ENCODE data around the gene MAP4K3.
A peak's percentile ranks its signal among the peaks of the same experiment; 100 is the strongest.
"Not testable (repeated sequence)": the region's sequence is repeated elsewhere in the genome, so short reads cannot be mapped to it uniquely, and the experiment has no call there.

Gene MAP4K3

DNA sequence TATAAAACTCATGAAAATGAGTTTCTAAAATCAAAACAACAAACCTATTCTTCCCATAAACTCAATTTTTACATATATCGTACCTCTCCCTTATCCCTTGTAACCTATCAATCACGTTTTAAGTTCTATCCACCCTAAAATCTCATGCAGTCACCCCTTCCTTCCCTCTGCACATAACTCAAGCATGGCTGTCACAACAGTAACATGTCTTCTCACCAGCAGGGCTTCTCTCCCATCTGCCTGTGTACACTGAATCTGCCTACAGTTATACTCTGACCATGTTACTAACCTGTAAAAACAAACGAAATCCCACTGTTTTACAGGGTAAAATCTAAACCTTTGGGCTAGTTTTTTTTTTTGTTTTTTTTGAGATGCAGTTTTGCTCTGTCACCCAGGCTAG is 68.2 kb downstream of the MAP4K3 start:
- no peak for DNase-seq

DNA sequence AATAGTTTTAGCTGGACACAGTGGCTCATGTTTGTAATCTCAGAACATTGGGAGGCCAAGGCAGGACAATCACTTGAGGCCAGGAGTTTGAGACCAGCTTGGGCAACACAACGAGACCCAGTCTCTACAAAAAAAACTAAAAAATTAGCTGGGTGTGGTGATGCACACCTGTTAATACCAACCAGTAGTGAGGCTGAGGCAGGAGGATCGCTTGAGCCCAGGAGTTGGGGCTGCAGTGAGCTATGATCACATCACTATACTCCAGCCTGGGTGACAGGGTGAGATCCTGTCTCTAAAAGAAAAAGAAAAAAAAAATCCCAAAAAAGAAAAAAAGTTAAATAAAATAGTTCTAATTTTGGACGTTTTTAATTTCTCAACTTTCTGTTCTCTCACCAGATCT is 68.7 kb downstream of the MAP4K3 start:
- no peak for DNase-seq

- no peak for DNase-seq
These were observed 74.5 kb downstream of the MAP4K3 start for GRCh38 chr2:39362595-39362994.

- DNase-seq = no peak
These were observed 75.6 kb downstream of the MAP4K3 start for GRCh38 chr2:39361511-39361910.

GRCh38 chr2:39360342-39360741 is 76.7 kb downstream of the MAP4K3 start:
- not testable (repeated sequence) for DNase-seq

- DNase-seq = no peak
These were observed 77.5 kb downstream of the MAP4K3 start for GRCh38 chr2:39359453-39360038.

DNA sequence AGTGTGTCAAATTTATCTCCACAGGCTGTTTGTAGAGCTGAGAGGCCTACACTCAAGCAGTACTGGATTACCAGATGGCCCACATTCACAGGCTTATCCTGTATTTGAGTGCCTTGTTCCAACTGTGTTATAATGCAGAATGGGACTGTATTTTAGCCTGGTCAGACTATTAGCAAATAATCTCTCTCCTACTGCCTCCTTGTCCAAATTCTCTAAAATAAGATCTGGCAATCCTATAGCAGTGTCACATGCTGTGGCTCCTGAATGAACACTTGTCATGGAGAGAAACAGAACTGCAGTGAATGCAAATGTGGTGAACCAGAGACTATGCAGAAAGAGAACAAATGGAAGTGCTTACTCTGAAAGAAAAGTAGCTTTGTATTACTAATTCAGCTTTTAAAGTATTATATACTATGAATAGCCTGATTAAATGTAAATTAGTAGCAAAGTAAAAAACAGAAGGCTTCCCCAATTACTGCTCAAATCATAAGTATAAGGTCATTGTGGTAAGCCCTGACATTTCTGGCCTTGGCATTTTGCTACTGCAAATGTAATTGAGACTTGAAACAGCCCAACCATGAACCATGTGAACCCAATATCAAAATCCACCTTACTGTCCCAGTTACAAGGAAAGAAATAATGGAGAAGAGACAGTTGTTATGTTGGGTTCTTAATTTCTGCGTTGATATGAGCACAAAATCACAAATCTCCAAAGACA is 80.0 kb downstream of the MAP4K3 start:
- DNase-seq = no peak

- no peak for DNase-seq
These were observed 86.4 kb downstream of the MAP4K3 start for GRCh38 chr2:39350658-39351057.

GRCh38 chr2:39338502-39338901 is 98.6 kb downstream of the MAP4K3 start:
- DNase-seq = no peak

DNA sequence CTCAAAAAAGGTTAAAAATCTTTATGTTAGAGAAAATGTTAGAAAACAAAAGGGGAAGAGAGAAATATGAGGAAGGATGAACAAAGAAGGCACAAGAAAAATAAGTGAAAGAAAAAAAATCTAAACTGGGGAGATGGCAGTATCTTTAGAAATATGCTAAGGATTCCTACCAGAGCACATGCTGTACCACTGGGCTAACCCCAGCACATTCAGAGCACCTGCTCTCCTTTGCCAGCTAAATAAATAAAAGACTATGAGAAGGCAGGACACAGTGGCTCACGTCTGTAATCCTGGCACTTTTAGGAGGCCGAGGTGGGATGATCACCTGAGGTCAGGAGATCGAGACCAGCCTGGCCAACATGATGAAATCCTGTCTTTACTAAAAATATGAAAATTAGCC is 101.2 kb downstream of the MAP4K3 start:
- DNase-seq = no peak

DNA sequence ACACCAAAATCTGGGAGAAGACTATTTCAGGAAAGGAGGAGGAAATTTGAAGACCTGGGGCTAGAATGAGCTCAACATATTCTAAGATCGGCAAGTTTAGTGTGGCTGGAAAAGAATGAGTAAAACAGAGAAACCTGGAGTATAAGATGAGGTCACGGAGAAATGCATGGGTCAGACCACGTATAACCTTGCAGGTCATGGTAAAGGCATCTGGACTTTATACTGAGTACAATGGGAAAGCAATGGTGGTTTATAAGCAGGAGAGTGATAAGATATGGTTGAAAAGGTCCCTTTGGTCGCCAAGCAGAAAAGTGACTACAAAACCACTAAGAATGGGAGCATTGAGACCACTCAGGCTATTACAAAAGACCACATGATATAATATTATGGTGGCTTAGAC is 102.1 kb downstream of the MAP4K3 start:
- no peak for DNase-seq

GRCh38 chr2:39334529-39334928 is 102.6 kb downstream of the MAP4K3 start:
- DNase-seq = no peak

DNA sequence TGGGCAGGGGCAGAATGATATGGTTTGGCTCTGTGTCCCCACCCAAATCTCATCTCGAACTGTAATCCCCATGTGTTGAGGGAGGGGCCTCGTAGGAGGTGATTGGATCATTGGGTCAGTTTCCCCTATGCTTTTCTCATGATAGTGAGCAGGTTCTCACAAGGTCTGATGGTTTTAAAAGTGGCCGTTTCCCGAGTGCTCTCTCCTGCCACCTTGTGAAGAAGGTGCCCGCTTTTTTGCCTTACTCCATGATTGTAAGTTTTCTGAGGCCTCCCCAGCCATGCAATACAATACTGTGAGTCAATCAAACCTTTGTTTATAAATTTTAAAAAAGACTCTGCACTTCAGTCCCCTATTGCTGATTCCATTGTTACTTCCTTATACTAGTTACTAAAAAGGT is 110.4 kb downstream of the MAP4K3 start:
- DNase-seq = no peak

GRCh38 chr2:39325966-39326365 is 111.1 kb downstream of the MAP4K3 start:
- DNase-seq = no peak

- DNase-seq = peak; percentile 11
These were observed 115.7 kb downstream of the MAP4K3 start for GRCh38 chr2:39321056-39322035.

- DNase-seq = no peak
These were observed 116.9 kb downstream of the MAP4K3 start for GRCh38 chr2:39320162-39320561.

- peak; percentile 66 for DNase-seq
These were observed 123.5 kb downstream of the MAP4K3 start for GRCh38 chr2:39313575-39313974.

DNA sequence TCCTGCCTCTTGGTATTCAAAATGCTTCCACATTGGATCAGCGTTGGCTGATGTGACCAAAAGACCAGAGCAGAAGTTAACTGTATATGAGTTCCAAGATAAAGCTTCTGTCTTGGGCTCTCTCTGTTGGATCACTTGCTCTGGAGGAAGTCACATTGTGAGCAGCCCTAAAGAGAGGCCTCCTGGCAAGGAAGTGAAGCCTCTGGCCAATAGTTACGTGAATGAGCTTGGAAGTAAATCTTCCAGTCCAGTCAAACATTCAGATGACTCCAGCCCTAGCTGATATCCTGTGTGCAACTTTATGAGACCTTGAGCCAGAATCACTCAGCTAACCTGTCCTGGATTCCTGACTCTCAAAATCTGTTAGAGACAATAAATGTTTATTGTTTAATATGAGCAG is 125.6 kb downstream of the MAP4K3 start:
- DNase-seq = no peak

GRCh38 chr2:39308778-39309177 is 128.3 kb downstream of the MAP4K3 start:
- no peak for DNase-seq

GRCh38 chr2:39306626-39307025 is 130.5 kb downstream of the MAP4K3 start:
- no peak for DNase-seq

- no peak for DNase-seq
These were observed 132.4 kb downstream of the MAP4K3 start for GRCh38 chr2:39304729-39305128.

GRCh38 chr2:39304200-39304599 is 132.9 kb downstream of the MAP4K3 start:
- DNase-seq = no peak

- no peak for DNase-seq
These were observed 135.7 kb downstream of the MAP4K3 start for GRCh38 chr2:39301352-39301751.

Measured in MV-4-11 (cell line).